ENCODE data around the gene ATXN10.
"Not testable (repeated sequence)": the region's sequence is repeated elsewhere in the genome, so short reads cannot be mapped to it uniquely, and the experiment has no call there.

ATXN10 gene

DNA sequence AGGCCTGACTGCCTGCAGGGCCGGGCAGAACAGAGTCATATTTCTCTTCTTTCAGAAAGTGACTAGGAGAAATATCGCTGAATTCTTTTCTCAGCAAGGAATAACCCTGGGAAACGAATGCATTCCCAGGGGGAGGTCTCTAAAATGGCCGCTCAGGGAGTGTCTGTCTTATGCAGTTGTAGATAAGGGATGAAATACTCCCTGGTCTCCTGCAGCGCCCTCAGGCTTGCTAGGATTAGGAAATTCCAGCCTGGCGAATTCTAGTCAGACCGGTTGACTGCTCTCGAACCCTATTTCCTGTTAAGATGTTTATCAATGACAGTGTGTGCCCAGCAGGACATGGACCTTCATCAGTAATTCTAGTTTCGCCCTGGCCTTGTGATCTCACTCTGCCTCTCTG is 124.4 kb downstream of the ATXN10 start:
- H3K9me3 ChIP-seq (ENCODE audit: control insufficient read depth, low read length), result peaks cover 37% of the 10 kb centered on the region
- peaks cover 13 to 51% of the 10 kb centered on the region in 2 experiments for H3K36me3 ChIP-seq (ENCODE audit: control insufficient read depth in 1 of 2, insufficient read depth in 2 of 2, low read depth in 1 of 2, low read length in 2 of 2)
- not testable (repeated sequence) for H3K27me3 ChIP-seq (ENCODE audit: control insufficient read depth in 1 of 2, insufficient read depth in 1 of 2, low read length in 2 of 2); H2BK120ac ChIP-seq (ENCODE audit: low read depth, low read length); H2BK5ac ChIP-seq (ENCODE audit: low read depth, low read length, poor library complexity, severe bottlenecking); H2BK12ac ChIP-seq (ENCODE audit: low read length in 2 of 2); H3K18ac ChIP-seq (ENCODE audit: low read depth in 1 of 2, low read length in 2 of 2); H3K27ac ChIP-seq (ENCODE audit: low read length, poor library complexity, severe bottlenecking); H3K23ac ChIP-seq (ENCODE audit: low read length in 2 of 2); H3K4ac ChIP-seq (ENCODE audit: low read depth in 1 of 2, low read length in 2 of 2); H3K4me3 ChIP-seq (ENCODE audit: insufficient read depth in 1 of 2, low read depth in 1 of 2, low read length in 2 of 2); H3K4me1 ChIP-seq (ENCODE audit: control insufficient read depth, insufficient read depth, low read depth, low read length); H3K4me2 ChIP-seq (ENCODE audit: low read length, poor library complexity, severe bottlenecking); H2AK5ac ChIP-seq (ENCODE audit: low read length, severe bottlenecking); H2AFZ ChIP-seq (ENCODE audit: low read depth, low read length); DNase-seq; H4K8ac ChIP-seq (ENCODE audit: low read length); H3K14ac ChIP-seq (ENCODE audit: low read length in 2 of 2); H2BK15ac ChIP-seq (ENCODE audit: low read depth, poor library complexity, severe bottlenecking); H4K91ac ChIP-seq (ENCODE audit: low read length); H3K9ac ChIP-seq (ENCODE audit: low read length)
- H3K79me1 ChIP-seq (replicated peaks; ENCODE audit: low read length, poor library complexity, severe bottlenecking), result peaks cover 19% of the 10 kb centered on the region
- 96% methylated on average over 9 of the region's 9 CpGs for WGBS

DNA sequence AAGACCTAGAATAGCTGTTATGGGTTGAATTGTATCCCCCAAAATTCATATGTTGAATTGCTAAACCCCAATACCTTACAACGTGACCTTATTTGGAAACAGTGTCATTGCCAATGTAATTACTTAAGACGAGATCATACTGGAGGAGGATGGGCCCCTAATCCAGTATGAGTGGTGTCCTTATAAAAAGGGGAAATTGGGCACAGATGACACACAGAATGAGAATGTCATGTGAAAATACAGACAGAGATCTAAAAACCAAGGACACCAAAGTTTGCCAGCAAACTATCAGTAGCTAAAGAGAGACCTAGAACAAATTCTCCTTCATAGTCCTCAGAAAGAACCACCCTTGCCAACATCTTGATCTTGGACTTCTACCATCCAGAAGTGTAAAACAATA is 127.7 kb downstream of the ATXN10 start:
- H3K14ac ChIP-seq (ENCODE audit: low read length in 2 of 2), result no peak overlapping the region
- DNase-seq, result no peak
- peaks cover 29% of the 10 kb centered on the region for H3K79me1 ChIP-seq (replicated peaks; ENCODE audit: low read length, poor library complexity, severe bottlenecking)
- no peak overlapping the region for H3K9ac ChIP-seq (ENCODE audit: low read length)
- H3K18ac ChIP-seq (ENCODE audit: low read depth in 1 of 2, low read length in 2 of 2), result no peak overlapping the region
- no peaks in the 10 kb centered on the region for H3K27me3 ChIP-seq (ENCODE audit: control insufficient read depth in 1 of 2, insufficient read depth in 1 of 2, low read length in 2 of 2)
- H3K4me2 ChIP-seq (ENCODE audit: low read length, poor library complexity, severe bottlenecking), result no peak overlapping the region
- H4K91ac ChIP-seq (ENCODE audit: low read length), result no peak overlapping the region
- H3K9me3 ChIP-seq (ENCODE audit: control insufficient read depth, low read length), result peaks cover 30% of the 10 kb centered on the region
- no peak overlapping the region for H2BK5ac ChIP-seq (ENCODE audit: low read depth, low read length, poor library complexity, severe bottlenecking)
- H3K23ac ChIP-seq (ENCODE audit: low read length in 2 of 2), result no peak overlapping the region
- H2BK12ac ChIP-seq (ENCODE audit: low read length in 2 of 2), result no peak overlapping the region
- H3K27ac ChIP-seq (ENCODE audit: low read length, poor library complexity, severe bottlenecking), result no peak overlapping the region
- no peak overlapping the region for H4K8ac ChIP-seq (ENCODE audit: low read length)
- H3K4me3 ChIP-seq (ENCODE audit: insufficient read depth in 1 of 2, low read depth in 1 of 2, low read length in 2 of 2), result no peak overlapping the region
- no peak overlapping the region for H2BK120ac ChIP-seq (ENCODE audit: low read depth, low read length)
- no peak overlapping the region for H2AK5ac ChIP-seq (ENCODE audit: low read length, severe bottlenecking)
- no peak overlapping the region for H3K4ac ChIP-seq (ENCODE audit: low read depth in 1 of 2, low read length in 2 of 2)
- 100% methylated on average over 2 of the region's 2 CpGs for WGBS
- H2BK15ac ChIP-seq (ENCODE audit: low read depth, poor library complexity, severe bottlenecking), result no peak overlapping the region
- H3K36me3 ChIP-seq (ENCODE audit: control insufficient read depth in 1 of 2, insufficient read depth in 2 of 2, low read depth in 1 of 2, low read length in 2 of 2), result peaks cover 12 to 44% of the 10 kb centered on the region in 2 experiments
- no peak overlapping the region for H2AFZ ChIP-seq (ENCODE audit: low read depth, low read length)
- H3K4me1 ChIP-seq (ENCODE audit: control insufficient read depth, insufficient read depth, low read depth, low read length), result no peaks in the 10 kb centered on the region

DNA sequence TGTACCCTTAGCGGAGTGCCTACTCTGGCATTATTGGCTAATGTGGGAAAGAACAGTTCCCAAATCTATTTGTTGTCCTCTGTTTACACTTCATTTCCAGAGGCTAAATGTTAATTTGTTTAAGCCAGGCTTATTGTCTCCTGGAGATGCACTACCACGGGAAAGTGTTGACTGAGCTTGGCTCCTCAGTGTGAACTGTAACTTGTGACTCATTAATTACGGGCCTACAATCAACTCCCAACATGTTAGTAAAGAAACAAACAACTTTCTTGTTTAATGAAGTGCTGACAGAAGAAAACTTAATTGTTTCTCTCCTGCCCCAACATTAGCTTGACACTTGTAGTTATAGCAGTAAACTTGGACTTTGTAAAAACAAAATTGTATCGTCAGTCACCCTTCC is 130.4 kb downstream of the ATXN10 start:
- H3K4me2 ChIP-seq (ENCODE audit: low read length, poor library complexity, severe bottlenecking), result no peak overlapping the region
- H2BK120ac ChIP-seq (ENCODE audit: low read depth, low read length), result no peak overlapping the region
- peaks cover 3 to 24% of the 10 kb centered on the region in 2 experiments for H3K36me3 ChIP-seq (ENCODE audit: control insufficient read depth in 1 of 2, insufficient read depth in 2 of 2, low read depth in 1 of 2, low read length in 2 of 2)

GRCh38 chr22:45804319-45804985 is 132.8 kb downstream of the ATXN10 start:
- no peak overlapping the region for H4K8ac ChIP-seq (ENCODE audit: low read length)
- no peaks in the 10 kb centered on the region for H3K9me3 ChIP-seq (ENCODE audit: control insufficient read depth, low read length)
- H3K23ac ChIP-seq (ENCODE audit: low read length in 2 of 2), result no peak overlapping the region
- no peak overlapping the region for H2BK15ac ChIP-seq (ENCODE audit: low read depth, poor library complexity, severe bottlenecking)
- no peak overlapping the region for H2BK5ac ChIP-seq (ENCODE audit: low read depth, low read length, poor library complexity, severe bottlenecking)
- 43% methylated on average over 5 of the region's 6 CpGs for WGBS
- H3K27me3 ChIP-seq (ENCODE audit: control insufficient read depth in 1 of 2, insufficient read depth in 1 of 2, low read length in 2 of 2), result no peaks in the 10 kb centered on the region
- no peak overlapping the region for H3K9ac ChIP-seq (ENCODE audit: low read length)
- no peak overlapping the region for H2AFZ ChIP-seq (ENCODE audit: low read depth, low read length)
- H3K36me3 ChIP-seq (ENCODE audit: control insufficient read depth in 1 of 2, insufficient read depth in 2 of 2, low read depth in 1 of 2, low read length in 2 of 2), result peaks cover 13 to 34% of the 10 kb centered on the region in 2 experiments
- H3K4ac ChIP-seq (ENCODE audit: low read depth in 1 of 2, low read length in 2 of 2), result no peak overlapping the region
- no peak overlapping the region for H3K4me2 ChIP-seq (ENCODE audit: low read length, poor library complexity, severe bottlenecking)
- H3K18ac ChIP-seq (ENCODE audit: low read depth in 1 of 2, low read length in 2 of 2), result no peak overlapping the region
- no peak overlapping the region for H3K14ac ChIP-seq (ENCODE audit: low read length in 2 of 2)
- H4K91ac ChIP-seq (ENCODE audit: low read length), result no peak overlapping the region
- DNase-seq, result peak; percentile 49
- H2BK12ac ChIP-seq (ENCODE audit: low read length in 2 of 2), result no peak overlapping the region
- H3K4me1 ChIP-seq (ENCODE audit: control insufficient read depth, insufficient read depth, low read depth, low read length), result peaks cover 1% of the 10 kb centered on the region
- peaks cover 32% of the 10 kb centered on the region for H3K79me1 ChIP-seq (replicated peaks; ENCODE audit: low read length, poor library complexity, severe bottlenecking)
- no peak overlapping the region for H2BK120ac ChIP-seq (ENCODE audit: low read depth, low read length)
- H3K27ac ChIP-seq (ENCODE audit: low read length, poor library complexity, severe bottlenecking), result peak overlapping the region; percentile 53
- no peak overlapping the region for H2AK5ac ChIP-seq (ENCODE audit: low read length, severe bottlenecking)
- no peak overlapping the region for H3K4me3 ChIP-seq (ENCODE audit: insufficient read depth in 1 of 2, low read depth in 1 of 2, low read length in 2 of 2)

More for the DNA sequence above, 130.4 kb downstream of the ATXN10 start:
- Histone ChIP-seq H2BK15ac (ENCODE audit: low read depth, poor library complexity, severe bottlenecking) (no peak overlapping the region), H3K14ac (ENCODE audit: low read length in 2 of 2) (no peak overlapping the region), H3K4me1 (ENCODE audit: control insufficient read depth, insufficient read depth, low read depth, low read length) (peaks cover 1% of the 10 kb centered on the region), H3K4me3 (ENCODE audit: insufficient read depth in 1 of 2, low read depth in 1 of 2, low read length in 2 of 2) (no peak overlapping the region), H3K79me1 (replicated peaks; ENCODE audit: low read length, poor library complexity, severe bottlenecking) (peaks cover 22% of the 10 kb centered on the region), H3K9me3 (ENCODE audit: control insufficient read depth, low read length) (peaks cover 3% of the 10 kb centered on the region), H2BK5ac (ENCODE audit: low read depth, low read length, poor library complexity, severe bottlenecking) (no peak overlapping the region), H4K8ac (ENCODE audit: low read length) (no peak overlapping the region), H3K18ac (ENCODE audit: low read depth in 1 of 2, low read length in 2 of 2) (peak overlapping the region in 1 of 2 experiments; percentile 17), H3K27ac (ENCODE audit: low read length, poor library complexity, severe bottlenecking) (no peak overlapping the region), H3K9ac (ENCODE audit: low read length) (no peak overlapping the region), H2AFZ (ENCODE audit: low read depth, low read length) (no peak overlapping the region), H2BK12ac (ENCODE audit: low read length in 2 of 2) (no peak overlapping the region), H3K4ac (ENCODE audit: low read depth in 1 of 2, low read length in 2 of 2) (no peak overlapping the region), H3K27me3 (ENCODE audit: control insufficient read depth in 1 of 2, insufficient read depth in 1 of 2, low read length in 2 of 2) (no peaks in the 10 kb centered on the region), H3K23ac (ENCODE audit: low read length in 2 of 2) (no peak overlapping the region), H2AK5ac (ENCODE audit: low read length, severe bottlenecking) (no peak overlapping the region), H4K91ac (ENCODE audit: low read length) (no peak overlapping the region)
- no peak for DNase-seq
- 79% methylated on average over 3 of the region's 4 CpGs for WGBS
